K562 (cell line): ENCODE results near the gene PRSS56. TPM values are rescaled to one million over a fixed set of nuclear protein-coding genes. Genes with fewer than 3 reads are reported as not detected.

Experiments used
- ATAC-seq: fragments of 200-7000 bp; cut with Tn5 transposase; 3 replicates; pipeline ENCODE4 v1.9.1; 2020; ENCODE audit warnings: moderate library complexity
- BruUV-seq: library from RNA; stranded (reverse); fragments of 400-500 nt; replicated peaks from 2 replicates; lab custom pipeline; 2021; lab: Mats Ljungman, UMichigan
- CTCF ChIA-PET: fragments of 300-600 bp; formaldehyde crosslinking; extraction: SDS; loops from one replicate; lab custom pipeline; 2021; ENCODE audit warnings: low intra/inter-chr PET ratio; lab: Yijun Ruan, JAX
- POLR2A ChIA-PET: fragments of 300-600, 350-650 bp; sonication (Branson Sonifier 250); formaldehyde crosslinking; extraction: SDS; loops from one replicate; lab custom pipeline; 2021; ENCODE audit warnings: antibody characterized with exemption, inconsistent platforms; lab: Yijun Ruan, JAX
- DNase-seq, 4 experiments: peaks; one replicate each; pipeline versions ENCODE4 v3.0.0 to v3.0.0-alpha.2; 2011 to 2018; ENCODE audit warnings: low spot score in 3 of 4, mixed read lengths in 3 of 4; ENCODE audit errors: extremely low read depth in 1 of 4
- FAIRE-seq: peaks from 2 replicates; lab custom pipeline; 2011; peaks lifted over from hg19 to GRCh38; lab: Jason Lieb, UNC
- H2AFZ ChIP-seq: 2 replicates; pipeline ENCODE4 v1.6.0; 2011; ENCODE audit warnings: low read depth, low read length, control low read depth, inconsistent platforms
- H3K27ac ChIP-seq: fragments of 200-600 bp; 3 replicates; pipeline ENCODE4 v1.8.0; 2011; ENCODE audit warnings: low read depth, mild to moderate bottlenecking, control low read depth, inconsistent platforms, low read length, moderate library complexity, mixed read lengths; ENCODE audit errors: extremely low read depth
- H3K27me3 ChIP-seq, 2 experiments: fragments of 300-600 bp in 1 of 2; 2 replicates in 1 of 2; 3 replicates in 1 of 2; pipeline versions ENCODE4 v1.6.0 to v1.8.0; 2011; ENCODE audit warnings: inconsistent platforms in 2 of 2, low read length in 2 of 2, mild to moderate bottlenecking in 1 of 2, mixed read lengths in 1 of 2, moderate library complexity in 1 of 2; ENCODE audit not compliant: control insufficient read depth in 2 of 2, insufficient read depth in 2 of 2
- H3K36me3 ChIP-seq: fragments of 300-600 bp; 3 replicates; pipeline ENCODE4 v1.8.0; 2011; ENCODE audit warnings: mild to moderate bottlenecking, low read length, inconsistent platforms; ENCODE audit not compliant: control insufficient read depth, insufficient read depth
- H3K4me1 ChIP-seq, 2 experiments: fragments of 200-600 bp in 1 of 2; replicated peaks in 1 of 2; 2 replicates in 1 of 2; 3 replicates in 1 of 2; pipeline versions ENCODE4 v1.5.1 to v1.8.0; 2011; ENCODE audit warnings: inconsistent platforms in 2 of 2, low read length in 2 of 2, mild to moderate bottlenecking in 1 of 2, mixed read lengths in 1 of 2, moderate library complexity in 1 of 2; ENCODE audit not compliant: control insufficient read depth in 2 of 2, insufficient read depth in 2 of 2
- H3K4me2 ChIP-seq: 2 replicates; pipeline ENCODE4 v1.6.1; 2011; ENCODE audit warnings: low read length, control low read depth, inconsistent platforms, mixed read lengths; ENCODE audit not compliant: insufficient read depth
- H3K4me3 ChIP-seq: fragments of 200-600 bp; sonication (generic), shearing (Covaris generic); 2 replicates; pipeline ENCODE4 v1.5.1; 2016; ENCODE audit warnings: control low read depth, inconsistent platforms
- H3K79me2 ChIP-seq: fragments of 200-600 bp; 3 replicates; pipeline ENCODE4 v1.8.0; 2011; ENCODE audit warnings: low read length, inconsistent platforms; ENCODE audit not compliant: control insufficient read depth, insufficient read depth
- H3K9ac ChIP-seq, 2 experiments: 2 replicates each; pipeline versions ENCODE4 v1.6.0 to v1.6.1; 2011; ENCODE audit warnings: low read depth in 2 of 2, low read length in 2 of 2, control low read depth in 1 of 2, inconsistent platforms in 1 of 2, mild to moderate bottlenecking in 1 of 2, mixed read lengths in 1 of 2; ENCODE audit not compliant: insufficient read depth in 1 of 2
- H3K9me1 ChIP-seq: one replicate; pipeline ENCODE4 v1.6.0; 2011; ENCODE audit warnings: inconsistent platforms, mild to moderate bottlenecking, low read length, moderate library complexity; ENCODE audit not compliant: control insufficient read depth, insufficient read depth
- H3K9me3 ChIP-seq: replicated peaks from 2 replicates; pipeline ENCODE4 v1.5.1; 2011; ENCODE audit warnings: low read depth, low read length, inconsistent platforms; ENCODE audit not compliant: control insufficient read depth, insufficient read depth
- H4K20me1 ChIP-seq: replicated peaks from 2 replicates; pipeline ENCODE4 v1.6.1; 2011; ENCODE audit warnings: low read length, inconsistent platforms, mixed read lengths; ENCODE audit not compliant: control insufficient read depth, insufficient read depth
- CTCFL ChIP-seq: IDR thresholded peaks from 2 replicates; pipeline ENCODE4 v1.6.1; 2011; ENCODE audit warnings: borderline replicate concordance, low read depth, mild to moderate bottlenecking, moderate library complexity, low read length; ENCODE audit not compliant: insufficient read depth, poor library complexity, severe bottlenecking
- GABPB2 ChIP-seq: fragments of 250-450 bp; sonication (Bioruptor Pico); conservative IDR thresholded peaks from 2 replicates; pipeline ENCODE4 v1.5.1; 2021; ENCODE audit warnings: mild to moderate bottlenecking
- ILF3 ChIP-seq: fragments of 450-650 bp; IDR thresholded peaks from 2 replicates; pipeline ENCODE4 v1.6.1; 2018; ENCODE audit warnings: antibody characterized with exemption, mild to moderate bottlenecking, moderate library complexity, borderline replicate concordance
- POLR2G ChIP-seq: fragments of 200-400 bp; formaldehyde crosslinking; IDR thresholded peaks from 2 replicates; pipeline ENCODE4 v1.6.1; 2017; ENCODE audit warnings: low read depth, mild to moderate bottlenecking, antibody characterized with exemption, low read length, moderate library complexity
- SP1 ChIP-seq: sonication (generic); formaldehyde crosslinking; IDR thresholded peaks from 2 replicates; pipeline ENCODE4 v1.8.1; 2022; ENCODE audit warnings: mild to moderate bottlenecking, missing genetic modification reagents
- THRB ChIP-seq: fragments of 450-650 bp; formaldehyde crosslinking; conservative IDR thresholded peaks from 2 replicates; pipeline ENCODE4 v1.4.0; 2022; ENCODE audit warnings: mild to moderate bottlenecking, missing genetic modification characterization
- ZBED1 ChIP-seq: IDR thresholded peaks from 2 replicates; pipeline ENCODE4 v1.6.1; 2014
- ZBTB2 ChIP-seq: fragments of 450-650 bp; IDR thresholded peaks from 2 replicates; pipeline ENCODE4 v1.6.1; 2016; ENCODE audit warnings: antibody characterized with exemption
- ZNF655 ChIP-seq: fragments of 250-450 bp; sonication (Bioruptor Pico); IDR thresholded peaks from 2 replicates; pipeline ENCODE4 v1.5.0; 2021
- WGBS: fragments of 100-300 bp; shearing (Covaris generic); methylation state at CpG from one replicate; pipeline ENCODE4 v1.1.6; 2016; ENCODE audit warnings: low coverage, mixed read lengths; ENCODE audit not compliant: insufficient coverage; ENCODE audit errors: missing lambda C conversion rate; 5-methylcytosine and 5-hydroxymethylcytosine counted together
- in situ Hi-C: fragments of 300-500 bp; cut with MboI; formaldehyde crosslinking; loops from 4 replicates; pipeline ENCODE4 v1.15.0; 2018; ENCODE audit warnings: inconsistent platforms, mixed read lengths
- intact Hi-C: fragments of 100-400 bp; cut with micrococcal nuclease; formaldehyde crosslinking; loops from 2 replicates; pipeline ENCODE4 v1.14.2; 2022
- polyA plus RNA-seq, 8 experiments: library from polyadenylated mRNA; depleted of rRNA in 4 of 8; stranded (reverse) in 5 of 8; unstranded in 3 of 8; fragments of >200 nt; fragmentation: Nextera tagmentation in 2 of 8; fragmentation: Illumina TruSeq in 1 of 8; extraction: Ambion mirVana in 2 of 8; extraction: Trizol in 1 of 8; gene quantifications; 2 replicates each; pipeline versions ENCODE4 v1.2.1 to v1.2.3, GENCODE V29; 2011 to 2014; ENCODE audit warnings: inconsistent platforms in 1 of 8, missing spikeins in 1 of 8
- total RNA-seq, 7 experiments: library from RNA; depleted of rRNA in 6 of 7; stranded (reverse); fragments of >200 nt in 6 of 7; fragmentation: Illumina TruSeq in 2 of 7; extraction: Trizol in 2 of 7; gene quantifications; 2 replicates each; pipeline versions ENCODE4 v1.2.1 to v1.2.3, GENCODE V29; 2011 to 2021; ENCODE audit warnings: low replicate concordance in 1 of 7

The PRSS56 gene
- total and polyA plus RNA-seq, 9 of the 15 experiments (the other 6 are each of a cell fraction or from before 2014, with no cell fraction given), result not detected

GRCh38 chr2:232526372-232526941 lies 6.3 kb downstream of the PRSS56 start:
- in situ Hi-C loops, result no loop called here

More at GRCh38 chr2:232526372-232526941, 6.3 kb downstream of the PRSS56 start:
- no peak for ATAC-seq
- no peak overlapping the region for H3K27ac ChIP-seq
- H3K9ac ChIP-seq, result no peak overlapping the region
- CTCF ChIA-PET, result no interaction called here
- H3K4me1 ChIP-seq, result peaks cover 0 to 30% of the 10 kb centered on the region in 2 experiments; a peak in 2 of 5 replicates
- intact Hi-C loops, result no loop called here
- H3K9me3 ChIP-seq, result no peaks in the 10 kb centered on the region
- DNase-seq, result no peak
- H3K4me2 ChIP-seq, result no peak overlapping the region
- H4K20me1 ChIP-seq, result no peaks in the 10 kb centered on the region
- TF ChIP-seq THRB (CRISPR knock-in tag) (no peak), GABPB2 (no peak), ZBTB2 (no peak), ZNF655 (CRISPR knock-in tag) (no peak), CTCFL (no peak), SP1 (CRISPR knock-in tag) (no peak), ILF3 (no peak), POLR2G (no peak), ZBED1 (no peak)
- H3K79me2 ChIP-seq, result no peaks in the 10 kb centered on the region
- no peaks in the 10 kb centered on the region for H3K36me3 ChIP-seq
- 3% methylated on average over 7 of the region's 13 CpGs for WGBS
- no peak overlapping the region for H3K4me3 ChIP-seq
- FAIRE-seq, result no peak
- no peaks in the 10 kb centered on the region for H3K9me1 ChIP-seq
- no peak overlapping the region for H2AFZ ChIP-seq
- H3K27me3 ChIP-seq, result peaks cover 0 to 51% of the 10 kb centered on the region in 2 experiments; a peak in 2 of 5 replicates
- POLR2A ChIA-PET, result interaction anchor here (0.5 kb wide), 1 partner anchor 475 kb away, joined by 4 read pairs; no protein-coding TSS in a partner anchor
- no TSS peak for BruUV-seq
